Lung (tissue), 12 donors: ENCODE measurements around the gene NKTR. TPM values are rescaled to one million over a fixed set of nuclear protein-coding genes. Genes with fewer than 3 reads are reported as not detected.

Experiments used
- ATAC-seq: fragments of 200-7000 bp; cut with Tn5 transposase; one replicate; pipeline ENCODE4 v1.9.1; 2020; ENCODE audit warnings: moderate number of reproducible peaks; ENCODE audit not compliant: insufficient read depth, low FRiP score
- DNase-seq, 3 donors: peaks; one replicate each; pipeline ENCODE4 v3.0.0-alpha.2; 2013 to 2017
- H3K27ac ChIP-seq, 2 donors: one replicate each; pipeline ENCODE4 v1.5.1; 2013; ENCODE audit warnings: mild to moderate bottlenecking in 2 of 2, moderate library complexity in 2 of 2, control low read depth in 1 of 2, inconsistent platforms in 1 of 2, low read depth in 1 of 2, low read length in 1 of 2
- H3K27me3 ChIP-seq, 3 donors: one replicate each; pipeline ENCODE4 v1.5.1; 2013; ENCODE audit warnings: low read length in 2 of 3; ENCODE audit not compliant: control insufficient read depth in 3 of 3, insufficient read depth in 3 of 3
- H3K36me3 ChIP-seq, 4 donors: one replicate each; pipeline ENCODE4 v1.5.1; 2013; ENCODE audit warnings: low read length in 4 of 4, mild to moderate bottlenecking in 1 of 4, moderate library complexity in 1 of 4; ENCODE audit not compliant: control insufficient read depth in 4 of 4, insufficient read depth in 4 of 4
- H3K4me1 ChIP-seq, 5 donors: one replicate each; pipeline ENCODE4 v1.5.1; 2013; ENCODE audit warnings: low read length in 5 of 5, mild to moderate bottlenecking in 2 of 5, moderate library complexity in 1 of 5; ENCODE audit not compliant: control insufficient read depth in 5 of 5, insufficient read depth in 5 of 5
- H3K4me3 ChIP-seq: one replicate; pipeline ENCODE4 v1.5.1; 2013; ENCODE audit warnings: mild to moderate bottlenecking, control low read depth, moderate library complexity
- H3K9ac ChIP-seq, 2 donors: one replicate each; pipeline ENCODE4 v1.5.1; 2013; ENCODE audit warnings: low read length in 2 of 2, control low read depth in 1 of 2; ENCODE audit not compliant: insufficient read depth in 1 of 2
- H3K9me3 ChIP-seq, 4 donors: one replicate each; pipeline ENCODE4 v1.5.1; 2013; ENCODE audit warnings: low read length in 3 of 4, mild to moderate bottlenecking in 1 of 4, moderate library complexity in 1 of 4; ENCODE audit not compliant: control insufficient read depth in 4 of 4, insufficient read depth in 3 of 4
- CTCF ChIP-seq: IDR thresholded peaks from 2 replicates; pipeline ENCODE4 v1.5.1; 2012; ENCODE audit warnings: mild to moderate bottlenecking; ENCODE audit errors: control extremely low read depth, extremely low read depth
- WGBS, 2 donors: extraction: QIAGEN DNeasy Blood & Tissue Kit; methylation state at CpG; one replicate each; pipeline ENCODE4 v1.1.7; 2013; 5-methylcytosine and 5-hydroxymethylcytosine counted together
- polyA plus RNA-seq, 2 donors: library from polyadenylated mRNA; stranded (reverse); fragments of 200-250 nt; gene quantifications; one replicate each; pipeline ENCODE4 v1.2.1, GENCODE V29; 2013
- total RNA-seq, 2 donors: library from RNA; depleted of rRNA in 1 of 2; stranded (reverse); fragments of >200 nt in 1 of 2; gene quantifications; one replicate each; pipeline ENCODE4 v1.2.1, GENCODE V29; 2014 to 2021
- donor health status: control.
- donor health status: control.
- donor health status: Bipolar disorder and iron deficiency.
- donor health status: healthy.
- donor health status: DM: yes; HTN: yes; CAD: no.

Gene NKTR
- total and polyA plus RNA-seq, 4 donors = 15.3 to 291 (median 52.9) TPM

DNA sequence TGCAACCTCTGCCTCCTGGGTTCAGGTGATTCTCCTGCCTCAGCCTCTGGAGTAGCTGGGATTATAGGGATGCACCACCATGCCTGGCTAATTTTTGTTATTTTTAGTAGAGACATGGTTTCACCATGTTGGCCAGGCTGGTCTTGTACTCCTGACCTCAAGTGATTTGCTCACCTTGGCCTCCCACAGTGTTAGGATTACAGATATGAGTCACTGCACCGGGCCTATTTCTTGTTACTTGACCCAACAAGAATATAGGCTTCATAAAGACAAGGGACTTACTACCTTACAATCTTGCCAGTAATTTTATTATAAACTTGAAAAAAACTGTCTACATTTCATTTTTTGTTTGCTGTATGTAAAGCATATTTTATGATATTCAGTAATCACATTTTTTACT, 31.7 kb downstream of the NKTR start:
- Histone ChIP-seq H3K4me3 (no peak overlapping the region), H3K27ac (no peak overlapping the region), H3K36me3 (peaks cover 15 to 44% (median 36%) of the 10 kb centered on the region in 4 donors), H3K9ac (no peak overlapping the region), H3K9me3 (no peaks in the 10 kb centered on the region), H3K4me1 (peaks cover 0 to 2% (median 0%) of the 10 kb centered on the region in 5 donors), H3K27me3 (no peaks in the 10 kb centered on the region)
- ATAC-seq (no peak), DNase-seq (no peak)
- 77 to 87% methylated on average over 1 of the region's 1 CpG for WGBS, 2 donors
- no peak for TF ChIP-seq CTCF

DNA sequence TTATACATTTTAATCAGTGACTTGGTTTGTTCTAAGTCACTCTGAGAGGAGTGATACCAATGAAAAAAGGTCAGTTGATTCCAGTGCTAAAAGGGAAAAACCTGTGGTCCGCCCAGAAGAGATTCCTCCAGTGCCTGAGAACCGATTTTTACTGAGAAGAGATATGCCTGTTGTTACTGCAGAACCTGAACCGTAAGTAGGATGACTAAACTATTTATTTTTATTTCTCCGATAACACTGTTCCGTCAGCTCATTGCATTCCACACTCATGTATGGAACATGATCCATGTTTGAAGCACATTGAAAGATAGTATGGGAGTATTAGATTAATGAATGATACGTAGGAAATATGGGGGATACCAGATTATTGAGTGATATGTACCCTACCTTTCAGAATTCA, 33.1 kb downstream of the NKTR start:
- Histone ChIP-seq H3K9ac (no peak overlapping the region), H3K27ac (peak overlapping the region in 1 of 2 donors; percentile 69), H3K4me1 (peaks cover 0 to 4% (median 0%) of the 10 kb centered on the region in 5 donors), H3K27me3 (no peaks in the 10 kb centered on the region), H3K4me3 (no peak overlapping the region), H3K36me3 (peaks cover 25 to 57% (median 48%) of the 10 kb centered on the region in 4 donors), H3K9me3 (no peaks in the 10 kb centered on the region)
- ATAC-seq (no peak), DNase-seq (no peak)
- no peak for TF ChIP-seq CTCF
- WGBS, 2 donors = 94 to 98% methylated on average over 6 of the region's 6 CpGs

GRCh38 chr3:42635111-42635510, 34.6 kb downstream of the NKTR start:
- Histone ChIP-seq H3K9me3 (no peaks in the 10 kb centered on the region), H3K9ac (no peak overlapping the region), H3K4me1 (peaks cover 0 to 5% (median 0%) of the 10 kb centered on the region in 5 donors), H3K27ac (peak overlapping the region in 1 of 2 donors; percentile 6), H3K4me3 (no peak overlapping the region), H3K27me3 (no peaks in the 10 kb centered on the region), H3K36me3 (peaks cover 29 to 67% (median 60%) of the 10 kb centered on the region in 4 donors)
- 83 to 87% methylated on average over 2 of the region's 2 CpGs for WGBS, 2 donors
- no peak for ATAC-seq
- no peak for TF ChIP-seq CTCF
- DNase-seq = no peak

DNA sequence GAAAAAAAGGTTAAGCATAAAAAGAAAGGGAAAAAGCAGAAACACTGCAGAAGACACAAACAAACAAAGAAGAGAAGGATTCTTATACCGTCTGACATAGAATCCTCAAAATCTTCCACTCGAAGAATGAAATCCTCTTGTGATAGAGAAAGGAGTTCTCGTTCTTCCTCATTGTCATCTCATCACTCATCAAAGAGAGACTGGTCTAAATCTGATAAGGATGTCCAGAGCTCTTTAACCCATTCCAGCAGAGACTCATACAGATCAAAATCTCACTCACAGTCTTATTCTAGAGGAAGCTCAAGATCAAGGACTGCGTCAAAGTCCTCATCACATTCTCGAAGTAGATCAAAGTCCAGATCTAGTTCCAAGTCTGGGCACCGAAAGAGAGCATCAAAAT, 36.5 kb downstream of the NKTR start:
- Histone ChIP-seq H3K9me3 (no peaks in the 10 kb centered on the region), H3K27me3 (no peaks in the 10 kb centered on the region), H3K4me3 (no peak overlapping the region), H3K36me3 (peaks cover 28 to 67% (median 56%) of the 10 kb centered on the region in 4 donors), H3K9ac (no peak overlapping the region), H3K4me1 (peaks cover 0 to 5% (median 0%) of the 10 kb centered on the region in 5 donors), H3K27ac (no peak overlapping the region)
- 86 to 88% methylated on average over 6 of the region's 6 CpGs for WGBS, 2 donors
- no peak for TF ChIP-seq CTCF
- ATAC-seq = no peak
- DNase-seq = no peak
